A673 (cell line): Measurements from ENCODE around the gene MAN1B1. TPM values are rescaled to one million over a fixed set of nuclear protein-coding genes. Genes with fewer than 3 reads are reported as not detected.

Source experiments
- BruUV-seq: library from RNA; stranded (reverse); fragments of 400-500 nt; replicated peaks from 2 replicates; lab custom pipeline; 2021; lab: Mats Ljungman, UMichigan
- CTCF ChIA-PET: fragments of 300-600 bp; sonication (Branson Sonifier 250); formaldehyde crosslinking; loops from one replicate; lab custom pipeline; 2022; ENCODE audit warnings: antibody characterized with exemption; lab: Charles Lee
- POLR2A ChIA-PET: fragments of 300-600 bp; sonication (Branson Sonifier 250); formaldehyde crosslinking; loops from one replicate; lab custom pipeline; 2022; ENCODE audit warnings: antibody characterized with exemption; ENCODE audit not compliant: low non-redundant PET; lab: Charles Lee
- DNase-seq: peaks from one replicate; pipeline ENCODE4 v3.0.0-alpha.2; 2015; ENCODE audit warnings: low spot score
- H3K27ac ChIP-seq: fragments of 200-600 bp; sonication (generic); 2 replicates; pipeline ENCODE4 v1.5.1; 2016; ENCODE audit warnings: mixed run types, low read depth, mild to moderate bottlenecking, mixed read lengths, antibody characterized with exemption, low read length; ENCODE audit not compliant: poor library complexity, severe bottlenecking
- H3K27me3 ChIP-seq: fragments of 200-600 bp; sonication (generic); replicated peaks from 2 replicates; pipeline ENCODE4 v1.6.1; 2017; ENCODE audit warnings: mixed run types, low read depth, mild to moderate bottlenecking, mixed read lengths, antibody characterized with exemption, low read length; ENCODE audit not compliant: insufficient read depth, poor library complexity
- H3K36me3 ChIP-seq: fragments of 200-600 bp; sonication (generic); 2 replicates; pipeline ENCODE4 v1.6.1; 2016; ENCODE audit warnings: mixed run types, mild to moderate bottlenecking, mixed read lengths, antibody characterized with exemption, low read length; ENCODE audit not compliant: insufficient read depth, poor library complexity, severe bottlenecking
- H3K4me1 ChIP-seq: fragments of 200-600 bp; sonication (generic); 2 replicates; pipeline ENCODE4 v1.6.1; 2017; ENCODE audit warnings: mixed run types, mild to moderate bottlenecking, mixed read lengths, antibody characterized with exemption, low read length; ENCODE audit not compliant: insufficient read depth, poor library complexity, severe bottlenecking
- H3K4me3 ChIP-seq: fragments of 200-600 bp; sonication (generic); 2 replicates; pipeline ENCODE4 v1.5.1; 2016; ENCODE audit warnings: low read depth, mixed run types, mild to moderate bottlenecking, mixed read lengths, low read length; ENCODE audit not compliant: poor library complexity, severe bottlenecking
- H3K9me3 ChIP-seq: fragments of 200-600 bp; sonication (generic); 2 replicates; pipeline ENCODE4 v1.6.1; 2016; ENCODE audit warnings: mixed run types, low read depth, mild to moderate bottlenecking, mixed read lengths, antibody characterized with exemption, low read length; ENCODE audit not compliant: poor library complexity, severe bottlenecking
- EZH2 ChIP-seq: fragments of 200-600 bp; sonication (generic); IDR thresholded peaks from 2 replicates; pipeline ENCODE4 v1.6.1; 2017; ENCODE audit warnings: borderline replicate concordance, low read depth, mild to moderate bottlenecking, mixed read lengths, antibody characterized with exemption, low read length; ENCODE audit not compliant: poor library complexity, severe bottlenecking
- intact Hi-C: fragments of 100-400 bp; cut with micrococcal nuclease; formaldehyde crosslinking; loops from one replicate; pipeline ENCODE4 v1.10.0; 2022; ENCODE audit not compliant: unreplicated experiment
- total RNA-seq: library from RNA; stranded (reverse); gene quantifications from 2 replicates; pipeline ENCODE4 v1.2.3, GENCODE V29; 2021
- TF ChIP-seq, protein P1 (sequence below): fragments of 300-800, 200-600 bp; sonication (generic); conservative IDR thresholded peaks from 2 replicates; pipeline ENCODE4 v1.5.1; 2017; ENCODE audit warnings: low read depth, mild to moderate bottlenecking, antibody characterized with exemption, low read length, moderate library complexity, mixed read lengths

Gene MAN1B1
- total RNA-seq, 1 experiment from 2014 or later = 48.6 TPM

GRCh38 chr9:137138058-137138721 is 51.4 kb downstream of the MAN1B1 start:
- no peaks in the 10 kb centered on the region for H3K36me3 ChIP-seq
- no peak overlapping the region for H3K27ac ChIP-seq
- ChIA-PET POLR2A (no interaction called here), CTCF (interaction anchor here (0.6 to 0.7 kb wide), 3 partner anchors 52 to 98 kb away, joined by 3 to 7 read pairs (median 3); no protein-coding TSS in a partner anchor)
- no peak overlapping the region for H3K4me3 ChIP-seq
- intact Hi-C loops = no loop called here
- no TSS peak for BruUV-seq
- H3K27me3 ChIP-seq = peaks cover 92% of the 10 kb centered on the region
- peak; percentile 57 for DNase-seq
- no peaks in the 10 kb centered on the region for H3K9me3 ChIP-seq
- TF ChIP-seq, protein P1, sequence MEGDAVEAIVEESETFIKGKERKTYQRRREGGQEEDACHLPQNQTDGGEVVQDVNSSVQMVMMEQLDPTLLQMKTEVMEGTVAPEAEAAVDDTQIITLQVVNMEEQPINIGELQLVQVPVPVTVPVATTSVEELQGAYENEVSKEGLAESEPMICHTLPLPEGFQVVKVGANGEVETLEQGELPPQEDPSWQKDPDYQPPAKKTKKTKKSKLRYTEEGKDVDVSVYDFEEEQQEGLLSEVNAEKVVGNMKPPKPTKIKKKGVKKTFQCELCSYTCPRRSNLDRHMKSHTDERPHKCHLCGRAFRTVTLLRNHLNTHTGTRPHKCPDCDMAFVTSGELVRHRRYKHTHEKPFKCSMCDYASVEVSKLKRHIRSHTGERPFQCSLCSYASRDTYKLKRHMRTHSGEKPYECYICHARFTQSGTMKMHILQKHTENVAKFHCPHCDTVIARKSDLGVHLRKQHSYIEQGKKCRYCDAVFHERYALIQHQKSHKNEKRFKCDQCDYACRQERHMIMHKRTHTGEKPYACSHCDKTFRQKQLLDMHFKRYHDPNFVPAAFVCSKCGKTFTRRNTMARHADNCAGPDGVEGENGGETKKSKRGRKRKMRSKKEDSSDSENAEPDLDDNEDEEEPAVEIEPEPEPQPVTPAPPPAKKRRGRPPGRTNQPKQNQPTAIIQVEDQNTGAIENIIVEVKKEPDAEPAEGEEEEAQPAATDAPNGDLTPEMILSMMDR = no peak
- peak; percentile 39 for TF ChIP-seq EZH2
- no peaks in the 10 kb centered on the region for H3K4me1 ChIP-seq

DNA sequence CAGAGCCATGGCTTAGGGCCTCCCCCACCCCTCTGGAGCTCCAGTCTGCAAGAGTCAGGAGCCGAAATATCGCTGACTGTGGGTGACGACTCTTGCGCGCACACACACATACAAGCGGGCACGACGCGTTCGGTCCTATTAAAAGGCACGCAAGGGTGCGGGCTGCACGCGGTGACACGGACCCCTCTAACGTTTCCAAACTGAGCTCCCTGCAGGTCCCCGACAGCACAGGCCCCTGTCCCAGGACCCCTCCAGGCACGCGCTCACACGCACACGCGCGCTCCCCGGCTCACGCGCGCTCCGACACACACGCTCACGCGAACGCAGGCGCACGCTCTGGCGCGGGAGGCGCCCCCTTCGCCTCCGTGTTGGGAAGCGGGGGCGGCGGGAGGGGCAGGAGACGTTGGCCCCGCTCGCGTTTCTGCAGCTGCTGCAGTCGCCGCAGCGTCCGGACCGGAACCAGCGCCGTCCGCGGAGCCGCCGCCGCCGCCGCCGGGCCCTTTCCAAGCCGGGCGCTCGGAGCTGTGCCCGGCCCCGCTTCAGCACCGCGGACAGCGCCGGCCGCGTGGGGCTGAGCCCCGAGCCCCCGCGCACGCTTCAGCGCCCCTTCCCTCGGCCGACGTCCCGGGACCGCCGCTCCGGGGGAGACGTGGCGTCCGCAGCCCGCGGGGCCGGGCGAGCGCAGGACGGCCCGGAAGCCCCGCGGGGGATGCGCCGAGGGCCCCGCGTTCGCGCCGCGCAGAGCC is 52.1 kb downstream of the MAN1B1 start, which contains the start of gene GRIN1:
GRIN1 (plus strand) TSS at position 433 of the 746 bp plus-strand sequence. CDS start 333 bp downstream, outside the sequence.
- H3K27ac ChIP-seq = no peak within 1 kb of the TSS
- intact Hi-C loops = no loop called here
- TF ChIP-seq, protein P1 = no peak
- TF ChIP-seq EZH2 = no peak
- no peak within 1 kb of the TSS for H3K4me3 ChIP-seq
- H3K4me1 ChIP-seq = no peaks in the 10 kb centered on the region
- ChIA-PET POLR2A (no interaction called here), CTCF (no interaction called here)
- peaks cover 95% of the 10 kb centered on the region for H3K27me3 ChIP-seq
- DNase-seq = peak; percentile 58
- H3K9me3 ChIP-seq = no peaks in the 10 kb centered on the region
- no TSS peak for BruUV-seq
- H3K36me3 ChIP-seq = no peaks in the 10 kb centered on the region

GRCh38 chr9:137139468-137140150 is 52.8 kb downstream of the MAN1B1 start:
- CTCF ChIA-PET = no interaction called here
- Histone ChIP-seq H3K27ac (no peak overlapping the region), H3K36me3 (no peaks in the 10 kb centered on the region), H3K9me3 (no peaks in the 10 kb centered on the region), H3K27me3 (peaks cover 92% of the 10 kb centered on the region), H3K4me1 (no peaks in the 10 kb centered on the region), H3K4me3 (no peak overlapping the region)
- no peak for DNase-seq
- intact Hi-C loops = no loop called here
- POLR2A ChIA-PET = no interaction called here
- no peak for TF ChIP-seq EZH2
- TF ChIP-seq, protein P1 = no peak
- no TSS peak for BruUV-seq
